ENCODE data around the gene TMEM273. TPM values are rescaled to one million over a fixed set of nuclear protein-coding genes. Genes with fewer than 3 reads are reported as not detected.

The TMEM273 gene
- total and polyA plus RNA-seq, 8 donors: 0.89 to 72.9 (median 5.9) TPM

DNA sequence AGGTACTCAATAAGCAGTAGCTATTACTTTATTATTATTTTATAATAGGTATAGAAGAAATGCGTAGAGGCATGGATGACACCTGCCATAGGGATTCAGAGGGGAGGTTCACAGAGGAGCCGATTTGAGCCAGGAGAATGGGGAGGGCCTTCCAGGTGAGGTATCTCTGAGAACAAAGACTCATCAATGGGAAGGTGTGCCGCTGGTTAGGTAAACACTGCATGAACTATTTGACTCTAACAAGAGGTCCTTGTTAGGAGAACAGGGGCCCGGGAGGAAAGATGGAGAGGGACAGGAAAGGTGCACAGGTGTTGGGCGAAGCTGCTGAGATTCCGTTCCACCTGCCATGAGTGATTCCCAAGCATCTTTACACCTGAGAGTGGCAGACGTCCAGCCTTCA lies 41.8 kb upstream of the TMEM273 start:
- TF ChIP-seq EP300 (IDR thresholded peaks at IDR 0.05): no peak
- no peak for TF ChIP-seq POLR2A (IDR thresholded peaks at IDR 0.05)
- TF ChIP-seq, protein P1, sequence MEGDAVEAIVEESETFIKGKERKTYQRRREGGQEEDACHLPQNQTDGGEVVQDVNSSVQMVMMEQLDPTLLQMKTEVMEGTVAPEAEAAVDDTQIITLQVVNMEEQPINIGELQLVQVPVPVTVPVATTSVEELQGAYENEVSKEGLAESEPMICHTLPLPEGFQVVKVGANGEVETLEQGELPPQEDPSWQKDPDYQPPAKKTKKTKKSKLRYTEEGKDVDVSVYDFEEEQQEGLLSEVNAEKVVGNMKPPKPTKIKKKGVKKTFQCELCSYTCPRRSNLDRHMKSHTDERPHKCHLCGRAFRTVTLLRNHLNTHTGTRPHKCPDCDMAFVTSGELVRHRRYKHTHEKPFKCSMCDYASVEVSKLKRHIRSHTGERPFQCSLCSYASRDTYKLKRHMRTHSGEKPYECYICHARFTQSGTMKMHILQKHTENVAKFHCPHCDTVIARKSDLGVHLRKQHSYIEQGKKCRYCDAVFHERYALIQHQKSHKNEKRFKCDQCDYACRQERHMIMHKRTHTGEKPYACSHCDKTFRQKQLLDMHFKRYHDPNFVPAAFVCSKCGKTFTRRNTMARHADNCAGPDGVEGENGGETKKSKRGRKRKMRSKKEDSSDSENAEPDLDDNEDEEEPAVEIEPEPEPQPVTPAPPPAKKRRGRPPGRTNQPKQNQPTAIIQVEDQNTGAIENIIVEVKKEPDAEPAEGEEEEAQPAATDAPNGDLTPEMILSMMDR (IDR thresholded peaks at IDR 0.05): no peak
- TF ChIP-seq POLR2AphosphoS5 (IDR thresholded peaks at IDR 0.05): no peak
- Histone ChIP-seq H3K9me3 (no peaks in the 10 kb centered on the region), H3K27ac (no peak overlapping the region), H3K4me1 (no peaks in the 10 kb centered on the region), H3K4me3 (no peak overlapping the region), H3K36me3 (no peaks in the 10 kb centered on the region), H3K27me3 (peaks cover 0 to 10% (median 0%) of the 10 kb centered on the region in 3 donors)
- intact Hi-C loops (cut with DNase I; ENCODE audit: low total_unique reads): no loop called here
- DNase-seq: no peak
- 44 to 58% (median 53%) methylated on average over 7 of the region's 7 CpGs for WGBS, 5 donors

DNA sequence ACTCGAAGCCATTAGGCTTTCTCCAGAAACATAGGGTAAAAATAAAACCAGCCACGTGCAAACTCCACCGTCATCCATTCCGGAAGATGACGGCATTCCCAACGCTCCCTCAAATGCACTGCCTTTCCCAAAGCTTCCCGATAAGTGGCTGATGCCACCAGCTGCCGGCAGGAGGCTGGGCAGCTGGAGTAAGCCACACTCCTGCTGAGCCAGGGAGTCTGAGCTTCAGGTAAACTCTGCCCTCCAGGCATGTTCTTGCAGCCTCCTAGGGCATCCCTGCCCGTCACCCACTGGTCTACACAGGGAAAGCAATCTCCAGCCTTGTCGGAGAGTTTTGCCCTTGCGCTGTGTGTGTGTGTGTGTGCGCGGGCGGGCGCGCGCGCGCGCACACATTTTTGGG lies 40.5 kb upstream of the TMEM273 start:
- intact Hi-C loops (cut with DNase I; ENCODE audit: low total_unique reads): no loop called here
- peaks cover 0 to 4% (median 0%) of the 10 kb centered on the region in 4 donors for H3K9me3 ChIP-seq
- peaks cover 0 to 10% (median 0%) of the 10 kb centered on the region in 3 donors for H3K27me3 ChIP-seq
- no peak overlapping the region for H3K4me3 ChIP-seq
- H3K27ac ChIP-seq: no peak overlapping the region
- H3K4me1 ChIP-seq: no peaks in the 10 kb centered on the region
- WGBS, 5 donors: 78 to 84% (median 82%) methylated on average over 20 of the region's 20 CpGs
- TF ChIP-seq POLR2AphosphoS5 (IDR thresholded peaks at IDR 0.05): no peak
- TF ChIP-seq POLR2A (IDR thresholded peaks at IDR 0.05): no peak
- TF ChIP-seq EP300 (IDR thresholded peaks at IDR 0.05): no peak
- TF ChIP-seq, protein P1 (IDR thresholded peaks at IDR 0.05): no peak
- H3K36me3 ChIP-seq: no peaks in the 10 kb centered on the region
- DNase-seq: no peak

DNA sequence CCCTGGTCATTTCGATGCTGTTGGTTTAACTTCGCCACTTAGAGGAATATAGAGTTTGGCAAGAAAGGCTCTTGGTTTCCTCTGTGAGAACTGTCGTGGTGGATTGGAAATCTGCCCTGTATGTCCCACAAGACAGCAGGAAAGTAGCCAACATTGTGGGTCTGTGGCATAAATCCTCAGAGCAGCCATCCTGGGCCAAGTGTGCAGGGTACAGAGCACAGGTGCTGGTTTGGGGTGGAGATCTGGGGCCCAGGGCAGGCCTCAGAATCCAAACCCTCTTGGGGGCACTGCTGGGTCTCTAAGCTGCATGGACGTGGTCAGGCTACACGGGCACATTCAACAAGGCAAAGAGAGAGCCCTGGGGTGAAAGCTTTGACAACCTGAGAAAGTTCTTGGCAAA lies 39.2 kb upstream of the TMEM273 start:
- TF ChIP-seq EP300 (IDR thresholded peaks at IDR 0.05): no peak
- no peak for DNase-seq
- WGBS, 5 donors: 75 to 86% (median 85%) methylated on average over 5 of the region's 5 CpGs
- no peak overlapping the region for H3K4me3 ChIP-seq
- peaks cover 0 to 10% (median 0%) of the 10 kb centered on the region in 3 donors for H3K27me3 ChIP-seq
- H3K36me3 ChIP-seq: no peaks in the 10 kb centered on the region
- H3K4me1 ChIP-seq: no peaks in the 10 kb centered on the region
- intact Hi-C loops (cut with DNase I; ENCODE audit: low total_unique reads): no loop called here
- no peak overlapping the region for H3K27ac ChIP-seq
- peaks cover 0 to 10% (median 2%) of the 10 kb centered on the region in 4 donors for H3K9me3 ChIP-seq

DNA sequence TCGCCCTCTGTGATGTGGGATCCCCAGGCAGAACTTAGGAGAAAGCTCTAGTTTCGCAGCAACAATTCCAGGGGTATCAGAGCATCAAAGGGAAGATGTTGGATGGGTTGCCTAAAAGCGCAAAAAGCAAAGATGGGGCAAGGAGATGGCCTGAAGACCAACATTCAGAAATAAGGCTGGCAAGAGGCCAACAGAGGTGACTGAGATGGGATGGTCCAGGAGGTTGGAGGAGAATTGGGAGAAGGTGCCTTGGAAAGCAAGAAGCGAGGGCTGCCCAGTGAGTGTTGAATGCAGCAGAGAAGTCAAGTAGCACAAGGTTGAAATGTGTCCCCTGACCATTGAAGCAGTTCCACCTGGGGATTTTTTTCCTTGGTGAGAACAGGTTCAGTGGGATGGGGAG lies 38.4 kb upstream of the TMEM273 start:
- no peak overlapping the region for H3K27ac ChIP-seq
- no peaks in the 10 kb centered on the region for H3K36me3 ChIP-seq
- no peak for DNase-seq
- intact Hi-C loops (cut with DNase I; ENCODE audit: low total_unique reads): no loop called here
- WGBS, 5 donors: 62 to 77% (median 65%) methylated on average over 4 of the region's 4 CpGs
- no peak overlapping the region for H3K4me3 ChIP-seq
- no peaks in the 10 kb centered on the region for H3K4me1 ChIP-seq
- peaks cover 0 to 10% (median 2%) of the 10 kb centered on the region in 4 donors for H3K9me3 ChIP-seq
- TF ChIP-seq POLR2A (IDR thresholded peaks at IDR 0.05) (no peak), POLR2AphosphoS5 (IDR thresholded peaks at IDR 0.05) (no peak), EP300 (IDR thresholded peaks at IDR 0.05) (no peak)
- TF ChIP-seq, protein P1 (IDR thresholded peaks at IDR 0.05): no peak
- H3K27me3 ChIP-seq: peaks cover 0 to 10% (median 0%) of the 10 kb centered on the region in 3 donors

- H3K27ac ChIP-seq: no peak overlapping the region
- 69 to 79% (median 78%) methylated on average over 7 to 12 of the region's 12 CpGs for WGBS, 5 donors
- H3K36me3 ChIP-seq: no peaks in the 10 kb centered on the region
- intact Hi-C loops (cut with DNase I; ENCODE audit: low total_unique reads): no loop called here
- peaks cover 0 to 10% (median 0%) of the 10 kb centered on the region in 3 donors for H3K27me3 ChIP-seq
- no peak overlapping the region for H3K4me3 ChIP-seq
- no peak for TF ChIP-seq EP300 (IDR thresholded peaks at IDR 0.05)
- TF ChIP-seq, protein P1 (IDR thresholded peaks at IDR 0.05): no peak
- no peak for TF ChIP-seq POLR2AphosphoS5 (IDR thresholded peaks at IDR 0.05)
- no peak for TF ChIP-seq POLR2A (IDR thresholded peaks at IDR 0.05)
- peaks cover 0 to 10% (median 2%) of the 10 kb centered on the region in 4 donors for H3K9me3 ChIP-seq
- no peaks in the 10 kb centered on the region for H3K4me1 ChIP-seq
- DNase-seq: no peak
These were observed 37.2 kb upstream of the TMEM273 start for GRCh38 chr10:49225218-49225876.

Data from stomach (tissue), 9 donors.